Neural progenitor cell (in vitro differentiated cells): ENCODE data around the gene PPIL4. TPM values are rescaled to one million over a fixed set of nuclear protein-coding genes. Genes with fewer than 3 reads are reported as not detected.

Experiments
- DNase-seq: peaks from one replicate; pipeline ENCODE4 v3.0.0-alpha.2; 2016; ENCODE audit warnings: low spot score
- H2AFZ ChIP-seq: fragments of 200-600 bp; sonication (generic); replicated peaks from 2 replicates; pipeline ENCODE4 v1.6.1; 2016; ENCODE audit warnings: antibody characterized with exemption
- H3F3A ChIP-seq: fragments of 200-600 bp; sonication (generic); 2 replicates; pipeline ENCODE4 v1.6.1; 2016; ENCODE audit warnings: antibody characterized with exemption, low read depth
- H3K27ac ChIP-seq: fragments of 200-600 bp; sonication (generic); 2 replicates; pipeline ENCODE4 v1.5.1; 2016; ENCODE audit warnings: mild to moderate bottlenecking
- H3K27me3 ChIP-seq: fragments of 200-600 bp; sonication (generic); 2 replicates; pipeline ENCODE4 v1.6.1; 2016; ENCODE audit warnings: mild to moderate bottlenecking, moderate library complexity
- H3K36me3 ChIP-seq: fragments of 200-600 bp; sonication (generic); 2 replicates; pipeline ENCODE4 v1.5.1; 2016
- H3K4me1 ChIP-seq: fragments of 200-600 bp; sonication (generic); 2 replicates; pipeline ENCODE4 v1.6.1; 2016; ENCODE audit warnings: mixed run types
- H3K4me2 ChIP-seq: fragments of 200-600 bp; sonication (generic); 2 replicates; pipeline ENCODE4 v1.6.1; 2016
- H3K4me3 ChIP-seq: fragments of 200-600 bp; sonication (generic); 2 replicates; pipeline ENCODE4 v1.5.1; 2016
- H3K79me2 ChIP-seq: fragments of 200-600 bp; sonication (generic); 2 replicates; pipeline ENCODE4 v1.6.1; 2016; ENCODE audit warnings: low read depth
- H3K9ac ChIP-seq: fragments of 200-600 bp; sonication (generic); 2 replicates; pipeline ENCODE4 v1.6.1; 2016
- H3K9me3 ChIP-seq: fragments of 200-600 bp; sonication (generic); 2 replicates; pipeline ENCODE4 v1.5.1; 2016; ENCODE audit warnings: low read depth
- H4K20me1 ChIP-seq: fragments of 200-600 bp; sonication (generic); 2 replicates; pipeline ENCODE4 v1.6.1; 2016; ENCODE audit warnings: low read depth
- H3K27ac Mint-ChIP-seq: 3 replicates; pipeline ENCODE4 v1.8.0; 2021; ENCODE audit warnings: mixed read lengths
- H3K27me3 Mint-ChIP-seq: 2 replicates; pipeline ENCODE4 v1.8.0; 2022; ENCODE audit warnings: low read depth, mild to moderate bottlenecking, inconsistent platforms, moderate library complexity, mixed read lengths; ENCODE audit not compliant: insufficient read depth
- H3K36me3 Mint-ChIP-seq: 3 replicates; pipeline ENCODE4 v1.8.0; 2021; ENCODE audit warnings: mixed read lengths
- H3K4me1 Mint-ChIP-seq: 3 replicates; pipeline ENCODE4 v1.8.0; 2021; ENCODE audit warnings: mixed read lengths
- H3K4me3 Mint-ChIP-seq: 3 replicates; pipeline ENCODE4 v1.8.0; 2021; ENCODE audit warnings: mild to moderate bottlenecking, moderate library complexity, mixed read lengths
- H3K9me3 Mint-ChIP-seq: 3 replicates; pipeline ENCODE4 v1.8.0; 2020; ENCODE audit warnings: mixed read lengths
- CTCF ChIP-seq: fragments of 200-600 bp; sonication (generic); IDR thresholded peaks from 2 replicates; pipeline ENCODE4 v1.5.1; 2017; ENCODE audit warnings: antibody characterized with exemption, mild to moderate bottlenecking
- EZH2 ChIP-seq: fragments of 200-600 bp; sonication (generic); IDR thresholded peaks from 2 replicates; pipeline ENCODE4 v1.6.1; 2017; ENCODE audit warnings: antibody characterized with exemption, mild to moderate bottlenecking, moderate library complexity
- EZH2phosphoT487 ChIP-seq: fragments of 200-600 bp; sonication (generic); IDR thresholded peaks from 2 replicates; pipeline ENCODE4 v1.6.1; 2017; ENCODE audit warnings: antibody characterized with exemption
- total RNA-seq: library from RNA; depleted of rRNA; stranded (reverse); fragments of >200 nt; gene quantifications from 2 replicates; pipeline ENCODE4 v1.2.3, GENCODE V29; 2015; ENCODE audit warnings: low replicate concordance

The PPIL4 gene
- total RNA-seq, 1 donor from 2014 or later, result 80.6 TPM

GRCh38 chr6:149567945-149568585 is 22.2 kb upstream of the PPIL4 start:
- peaks cover 11% of the 10 kb centered on the region for H3K4me1 ChIP-seq
- H3F3A ChIP-seq, result no peaks in the 10 kb centered on the region
- no peak for DNase-seq
- H3K9ac ChIP-seq, result no peak overlapping the region
- H3K27me3 ChIP-seq, result peaks cover 23% of the 10 kb centered on the region
- Mint-ChIP-seq H3K4me3 (peak overlapping the region; percentile 91), H3K27me3 (peaks cover 7% of the 10 kb centered on the region), H3K27ac (no peak overlapping the region), H3K4me1 (peaks cover 6% of the 10 kb centered on the region), H3K36me3 (peaks cover 4% of the 10 kb centered on the region), H3K9me3 (no peaks in the 10 kb centered on the region)
- no peak overlapping the region for H3K27ac ChIP-seq
- H3K36me3 ChIP-seq, result no peaks in the 10 kb centered on the region
- no peaks in the 10 kb centered on the region for H3K9me3 ChIP-seq
- peaks cover 66% of the 10 kb centered on the region for H3K79me2 ChIP-seq
- H2AFZ ChIP-seq, result no peak overlapping the region
- TF ChIP-seq CTCF (no peak), EZH2phosphoT487 (no peak), EZH2 (no peak)
- H3K4me2 ChIP-seq, result peak overlapping the region; percentile 76
- peaks cover 48% of the 10 kb centered on the region for H4K20me1 ChIP-seq
- H3K4me3 ChIP-seq, result no peak overlapping the region

GRCh38 chr6:149567194-149567586 is 21.3 kb upstream of the PPIL4 start:
- peaks cover 59% of the 10 kb centered on the region for H3K79me2 ChIP-seq
- TF ChIP-seq EZH2 (no peak), EZH2phosphoT487 (no peak), CTCF (no peak)
- peak overlapping the region; percentile 82 for H3K9ac ChIP-seq
- DNase-seq, result no peak
- peak overlapping the region; percentile 95 for H3K4me3 ChIP-seq
- H4K20me1 ChIP-seq, result peaks cover 47% of the 10 kb centered on the region
- Mint-ChIP-seq H3K9me3 (no peaks in the 10 kb centered on the region), H3K36me3 (peaks cover 4% of the 10 kb centered on the region), H3K27ac (no peak overlapping the region), H3K4me1 (peaks cover 6% of the 10 kb centered on the region), H3K4me3 (peak overlapping the region; percentile 91), H3K27me3 (peaks cover 7% of the 10 kb centered on the region)
- no peaks in the 10 kb centered on the region for H3F3A ChIP-seq
- H3K4me2 ChIP-seq, result peak overlapping the region; percentile 76
- peaks cover 11% of the 10 kb centered on the region for H3K4me1 ChIP-seq
- H3K27me3 ChIP-seq, result peaks cover 23% of the 10 kb centered on the region
- no peaks in the 10 kb centered on the region for H3K9me3 ChIP-seq
- H3K36me3 ChIP-seq, result no peaks in the 10 kb centered on the region
- H2AFZ ChIP-seq, result peak overlapping the region; percentile 83
- H3K27ac ChIP-seq, result no peak overlapping the region

GRCh38 chr6:149566410-149567193 is 20.8 kb upstream of the PPIL4 start:
- H3K27ac Mint-ChIP-seq, result no peak overlapping the region
- peak overlapping the region; percentile 82 for H3K9ac ChIP-seq
- no peaks in the 10 kb centered on the region for H3F3A ChIP-seq
- H3K9me3 ChIP-seq, result no peaks in the 10 kb centered on the region
- peak overlapping the region; percentile 76 for H3K4me2 ChIP-seq
- H3K4me3 Mint-ChIP-seq, result peak overlapping the region; percentile 91
- peak; percentile 9 for TF ChIP-seq CTCF
- TF ChIP-seq EZH2, result no peak
- no peak for TF ChIP-seq EZH2phosphoT487
- peak overlapping the region; percentile 83 for H2AFZ ChIP-seq
- H3K36me3 ChIP-seq, result no peaks in the 10 kb centered on the region
- peak overlapping the region; percentile 66 for H3K27ac ChIP-seq
- peaks cover 23% of the 10 kb centered on the region for H3K27me3 ChIP-seq
- H4K20me1 ChIP-seq, result peaks cover 46% of the 10 kb centered on the region
- H3K79me2 ChIP-seq, result peaks cover 53% of the 10 kb centered on the region
- peaks cover 11% of the 10 kb centered on the region for H3K4me1 ChIP-seq
- peak; percentile 75 for DNase-seq
- peak overlapping the region; percentile 95 for H3K4me3 ChIP-seq
- H3K27me3 Mint-ChIP-seq, result peaks cover 7% of the 10 kb centered on the region
- peaks cover 6% of the 10 kb centered on the region for H3K4me1 Mint-ChIP-seq
- no peaks in the 10 kb centered on the region for H3K9me3 Mint-ChIP-seq
- H3K36me3 Mint-ChIP-seq, result peaks cover 4% of the 10 kb centered on the region
